Astrocyte (in vitro differentiated cells and primary cell): ENCODE results near the gene ANO3.

Source experiments
- EZH2 ChIP-seq: IDR thresholded peaks from 2 replicates; pipeline ENCODE4 v1.6.1; 2012; ENCODE audit warnings: mild to moderate bottlenecking, low read length, inconsistent platforms; ENCODE audit not compliant: insufficient read depth
- TF ChIP-seq, protein P1 (sequence below): IDR thresholded peaks from 2 replicates; pipeline ENCODE4 v1.5.1; 2011; ENCODE audit warnings: low read depth, mild to moderate bottlenecking, inconsistent platforms, low read length, moderate library complexity; ENCODE audit not compliant: insufficient read depth

DNA sequence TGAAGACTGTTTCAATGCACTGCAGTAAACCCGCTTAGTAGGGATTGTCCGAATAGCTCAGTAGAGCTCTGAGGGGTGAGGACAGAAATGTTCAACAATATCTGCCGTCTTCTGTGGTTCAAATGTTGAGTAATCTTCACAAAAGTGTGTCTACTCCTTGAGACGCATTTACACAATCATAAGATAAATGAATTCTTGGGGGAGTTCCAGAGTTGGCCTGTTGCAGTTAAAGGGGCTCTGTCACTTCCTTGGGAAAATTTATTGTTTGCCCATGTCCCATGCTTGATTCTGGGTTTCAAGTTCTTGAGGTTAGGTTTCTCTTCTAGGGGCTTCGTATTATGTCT lies 614 bp downstream of the ANO3 start:
- TF ChIP-seq, protein P1, sequence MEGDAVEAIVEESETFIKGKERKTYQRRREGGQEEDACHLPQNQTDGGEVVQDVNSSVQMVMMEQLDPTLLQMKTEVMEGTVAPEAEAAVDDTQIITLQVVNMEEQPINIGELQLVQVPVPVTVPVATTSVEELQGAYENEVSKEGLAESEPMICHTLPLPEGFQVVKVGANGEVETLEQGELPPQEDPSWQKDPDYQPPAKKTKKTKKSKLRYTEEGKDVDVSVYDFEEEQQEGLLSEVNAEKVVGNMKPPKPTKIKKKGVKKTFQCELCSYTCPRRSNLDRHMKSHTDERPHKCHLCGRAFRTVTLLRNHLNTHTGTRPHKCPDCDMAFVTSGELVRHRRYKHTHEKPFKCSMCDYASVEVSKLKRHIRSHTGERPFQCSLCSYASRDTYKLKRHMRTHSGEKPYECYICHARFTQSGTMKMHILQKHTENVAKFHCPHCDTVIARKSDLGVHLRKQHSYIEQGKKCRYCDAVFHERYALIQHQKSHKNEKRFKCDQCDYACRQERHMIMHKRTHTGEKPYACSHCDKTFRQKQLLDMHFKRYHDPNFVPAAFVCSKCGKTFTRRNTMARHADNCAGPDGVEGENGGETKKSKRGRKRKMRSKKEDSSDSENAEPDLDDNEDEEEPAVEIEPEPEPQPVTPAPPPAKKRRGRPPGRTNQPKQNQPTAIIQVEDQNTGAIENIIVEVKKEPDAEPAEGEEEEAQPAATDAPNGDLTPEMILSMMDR, result no peak
- TF ChIP-seq EZH2, result no peak
